HUES6 (cell line): ENCODE results near the gene THEM4.

Source experiments
- H3K27ac ChIP-seq: 2 replicates; pipeline ENCODE4 v1.7.0; 2013; ENCODE audit warnings: low read depth, mild to moderate bottlenecking, low read length, inconsistent platforms
- H3K27me3 ChIP-seq: 2 replicates; pipeline ENCODE4 v1.6.1; 2013; ENCODE audit warnings: low read length; ENCODE audit not compliant: control insufficient read depth, insufficient read depth
- H3K36me3 ChIP-seq: 2 replicates; pipeline ENCODE4 v1.6.1; 2013; ENCODE audit warnings: low read length; ENCODE audit not compliant: control insufficient read depth, insufficient read depth
- H3K4me1 ChIP-seq: 2 replicates; pipeline ENCODE4 v1.6.1; 2013; ENCODE audit warnings: low read length; ENCODE audit not compliant: control insufficient read depth, insufficient read depth
- H3K4me3 ChIP-seq: 2 replicates; pipeline ENCODE4 v1.5.1; 2013; ENCODE audit warnings: low read depth, low read length
- H3K9ac ChIP-seq: one replicate; pipeline ENCODE4 v1.6.1; 2013; ENCODE audit warnings: mild to moderate bottlenecking, low read length
- H3K9me3 ChIP-seq: 2 replicates; pipeline ENCODE4 v1.6.1; 2013; ENCODE audit warnings: low read depth, low read length; ENCODE audit not compliant: control insufficient read depth, insufficient read depth

The THEM4 gene

DNA sequence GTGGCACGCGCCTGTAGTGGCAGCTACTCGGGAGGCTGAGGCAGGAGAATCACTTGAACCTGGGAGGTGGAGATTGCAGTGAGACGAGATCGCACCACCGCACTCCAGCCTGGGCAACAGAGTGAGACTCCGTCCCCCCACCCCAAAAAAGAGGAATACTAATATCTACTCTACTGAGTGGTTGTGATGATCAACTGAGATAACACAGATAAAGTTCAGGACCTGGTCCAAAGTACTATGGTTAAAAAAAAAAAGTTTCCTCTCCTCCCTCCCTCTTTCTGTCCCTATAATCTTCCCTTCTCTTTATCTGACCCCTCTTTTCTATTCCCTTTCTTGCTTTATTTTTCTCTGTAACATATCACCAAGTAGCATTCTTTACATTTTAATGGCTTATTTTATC is 73.7 kb downstream of the THEM4 start:
- no peak overlapping the region for H3K9ac ChIP-seq
- H3K27ac ChIP-seq = no peak overlapping the region
- H3K36me3 ChIP-seq = no peaks in the 10 kb centered on the region
- no peak overlapping the region for H3K4me3 ChIP-seq
- peaks cover 39% of the 10 kb centered on the region for H3K27me3 ChIP-seq
- H3K9me3 ChIP-seq = no peaks in the 10 kb centered on the region
- H3K4me1 ChIP-seq = peaks cover 17% of the 10 kb centered on the region

- Histone ChIP-seq H3K36me3 (no peaks in the 10 kb centered on the region), H3K9ac (no peak overlapping the region), H3K27me3 (peaks cover 27% of the 10 kb centered on the region), H3K27ac (no peak overlapping the region), H3K4me1 (peaks cover 20% of the 10 kb centered on the region), H3K4me3 (no peak overlapping the region), H3K9me3 (no peaks in the 10 kb centered on the region)
Observed at GRCh38 chr1:151834239-151834638, 75.1 kb downstream of the THEM4 start.

DNA sequence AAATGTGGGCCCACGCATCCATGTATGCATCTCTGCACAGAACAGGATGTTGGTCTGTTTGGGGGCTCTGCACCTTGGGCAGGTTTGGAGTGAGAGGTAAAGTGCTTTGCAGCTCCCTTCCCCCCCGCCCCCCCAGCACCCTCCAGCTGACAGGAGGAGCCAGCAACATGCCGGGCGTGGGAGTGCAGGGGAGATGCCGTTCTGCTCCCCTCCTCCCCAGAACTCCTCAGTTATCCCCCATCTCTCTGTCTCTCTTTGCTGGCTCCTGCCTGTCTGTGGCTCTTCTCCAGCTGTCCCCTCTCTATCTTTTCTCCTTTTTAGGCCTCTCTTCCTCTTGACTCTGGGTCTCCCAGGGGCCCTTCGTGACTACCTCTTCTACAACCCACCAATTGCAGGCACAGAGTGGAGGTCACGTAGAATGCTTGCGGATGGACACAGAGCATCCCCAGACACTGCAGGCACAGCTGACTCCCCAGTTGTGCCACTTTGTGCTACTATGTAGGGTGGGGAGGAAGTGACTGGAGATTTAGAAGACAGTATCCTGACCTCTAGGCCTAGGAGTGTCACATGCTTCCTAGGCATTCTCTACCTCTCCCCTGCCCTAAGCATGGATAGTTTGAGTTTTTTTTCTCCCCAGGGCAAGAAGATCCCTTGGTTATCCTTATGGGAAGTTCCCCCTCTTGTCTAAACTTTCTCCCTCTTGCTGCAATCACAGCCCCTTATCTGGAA is 76.0 kb downstream of the THEM4 start:
- H3K27ac ChIP-seq = no peak overlapping the region
- H3K4me1 ChIP-seq = peaks cover 26% of the 10 kb centered on the region
- H3K27me3 ChIP-seq = peaks cover 18% of the 10 kb centered on the region
- H3K4me3 ChIP-seq = no peak overlapping the region
- no peaks in the 10 kb centered on the region for H3K9me3 ChIP-seq
- H3K9ac ChIP-seq = no peak overlapping the region
- H3K36me3 ChIP-seq = no peaks in the 10 kb centered on the region

GRCh38 chr1:151832318-151832980 is 76.9 kb downstream of the THEM4 start:
- H3K4me1 ChIP-seq = peaks cover 31% of the 10 kb centered on the region
- no peak overlapping the region for H3K4me3 ChIP-seq

GRCh38 chr1:151831605-151832004 is 77.7 kb downstream of the THEM4 start, which contains the start of gene RORC:
RORC (minus strand) TSS chr1:151831802; CDS start chr1:151831764, 38 bp downstream.
- Histone ChIP-seq H3K36me3 (no peaks in the 10 kb centered on the region), H3K9me3 (no peaks in the 10 kb centered on the region), H3K4me3 (no peak within 1 kb of the TSS), H3K27ac (no peak within 1 kb of the TSS), H3K9ac (no peak within 1 kb of the TSS), H3K4me1 (peaks cover 31% of the 10 kb centered on the region), H3K27me3 (peaks cover 1% of the 10 kb centered on the region)

More at GRCh38 chr1:151832318-151832980, 76.9 kb downstream of the THEM4 start:
- no peak overlapping the region for H3K27ac ChIP-seq
- H3K9me3 ChIP-seq = no peaks in the 10 kb centered on the region
- H3K27me3 ChIP-seq = peaks cover 9% of the 10 kb centered on the region
- no peaks in the 10 kb centered on the region for H3K36me3 ChIP-seq
- no peak overlapping the region for H3K9ac ChIP-seq

- Histone ChIP-seq H3K36me3 (no peaks in the 10 kb centered on the region), H3K4me1 (peaks cover 34% of the 10 kb centered on the region), H3K27me3 (no peaks in the 10 kb centered on the region), H3K27ac (no peak overlapping the region), H3K4me3 (no peak overlapping the region), H3K9me3 (no peaks in the 10 kb centered on the region), H3K9ac (no peak overlapping the region)
Observed at GRCh38 chr1:151831256-151831591, 78.1 kb downstream of the THEM4 start.

DNA sequence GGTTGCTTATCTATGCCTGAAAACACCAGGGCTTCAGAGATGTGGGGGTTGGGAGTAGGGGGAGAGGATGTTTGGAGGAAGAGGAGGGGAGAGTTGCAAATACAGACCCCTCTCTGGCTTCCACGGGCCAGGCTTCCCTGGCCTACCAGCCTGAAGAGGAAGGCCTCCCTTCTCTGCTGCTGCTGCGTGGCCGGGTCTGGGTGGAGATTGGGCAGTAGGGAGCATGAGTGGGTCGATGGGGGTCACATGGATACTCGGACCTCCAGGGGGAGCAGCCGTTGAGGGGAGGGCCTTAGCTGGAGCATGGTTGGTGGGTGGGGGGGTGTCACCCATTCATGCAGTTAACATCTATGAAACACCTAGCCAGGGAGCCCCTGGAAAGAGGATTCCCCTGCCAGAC is 79.3 kb downstream of the THEM4 start:
- H3K36me3 ChIP-seq = no peaks in the 10 kb centered on the region
- no peaks in the 10 kb centered on the region for H3K27me3 ChIP-seq
- no peak overlapping the region for H3K4me3 ChIP-seq
- peaks cover 41% of the 10 kb centered on the region for H3K4me1 ChIP-seq
- no peaks in the 10 kb centered on the region for H3K9me3 ChIP-seq
- no peak overlapping the region for H3K27ac ChIP-seq
- H3K9ac ChIP-seq = peak overlapping the region; percentile 12

GRCh38 chr1:151829352-151830046 is 79.8 kb downstream of the THEM4 start:
- H3K9me3 ChIP-seq = no peaks in the 10 kb centered on the region
- no peaks in the 10 kb centered on the region for H3K27me3 ChIP-seq
- no peak overlapping the region for H3K27ac ChIP-seq
- no peak overlapping the region for H3K9ac ChIP-seq
- peak overlapping the region; percentile 11; the same call in 1 of the 2 replicates for H3K4me3 ChIP-seq
- peaks cover 41% of the 10 kb centered on the region for H3K4me1 ChIP-seq
- H3K36me3 ChIP-seq = no peaks in the 10 kb centered on the region

GRCh38 chr1:151828921-151829320 is 80.4 kb downstream of the THEM4 start:
- no peaks in the 10 kb centered on the region for H3K36me3 ChIP-seq
- peaks cover 41% of the 10 kb centered on the region for H3K4me1 ChIP-seq
- H3K27me3 ChIP-seq = no peaks in the 10 kb centered on the region
- H3K9me3 ChIP-seq = no peaks in the 10 kb centered on the region
- peak overlapping the region; percentile 11; the same call in 1 of the 2 replicates for H3K4me3 ChIP-seq
- H3K27ac ChIP-seq = no peak overlapping the region
- no peak overlapping the region for H3K9ac ChIP-seq

GRCh38 chr1:151827853-151828252 is 81.5 kb downstream of the THEM4 start:
- Histone ChIP-seq H3K27ac (no peak overlapping the region), H3K9me3 (no peaks in the 10 kb centered on the region), H3K4me3 (no peak overlapping the region), H3K27me3 (no peaks in the 10 kb centered on the region), H3K4me1 (peaks cover 46% of the 10 kb centered on the region), H3K36me3 (no peaks in the 10 kb centered on the region), H3K9ac (no peak overlapping the region)
